ENCODE results near the gene PPBP. TPM values are rescaled to one million over a fixed set of nuclear protein-coding genes. Genes with fewer than 3 reads are reported as not detected.
A peak's percentile ranks its signal among the peaks of the same experiment; 100 is the strongest.

PPBP gene, protein sequence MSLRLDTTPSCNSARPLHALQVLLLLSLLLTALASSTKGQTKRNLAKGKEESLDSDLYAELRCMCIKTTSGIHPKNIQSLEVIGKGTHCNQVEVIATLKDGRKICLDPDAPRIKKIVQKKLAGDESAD
- total RNA-seq (2014; rRNA removed; shearing (Covaris generic); ENCODE audit: low replicate concordance): not detected in 2 replicates

DNA sequence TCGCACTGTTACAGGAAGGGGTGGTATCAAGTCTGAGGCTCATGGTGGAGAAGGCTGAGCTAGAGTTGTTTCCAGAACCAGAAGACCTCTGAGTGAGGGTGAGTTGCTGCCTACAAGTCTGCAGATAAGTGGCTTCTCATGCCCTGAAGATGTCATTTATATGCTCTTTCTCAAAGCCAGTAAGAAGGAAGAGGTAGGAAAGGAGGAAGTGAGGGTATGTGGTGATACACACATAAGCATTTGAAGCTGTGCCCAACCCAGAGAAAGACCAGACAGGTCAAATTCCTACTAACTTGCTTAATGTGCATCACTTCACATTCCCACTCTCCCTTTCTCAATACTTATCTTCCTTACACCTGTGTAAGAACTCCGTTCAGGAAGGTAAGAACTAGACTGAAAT, at the start of gene PPBP:
Gene PPBP, minus strand, starts transcription at position 130 of the 400 bp plus-strand sequence. Its CDS starts 87 bp downstream, at position 43.
- in situ Hi-C loops (cut with HindIII; ENCODE audit: low pct_unique_long_range_greater_than_20kb, low sequenced_read_pairs): no loop called here
- no peak for DNase-seq (ENCODE audit: low read depth)

GRCh38 chr4:74037076-74037955, 49.3 kb upstream of the PPBP start:
- no peak for DNase-seq (ENCODE audit: low read depth)

DNA sequence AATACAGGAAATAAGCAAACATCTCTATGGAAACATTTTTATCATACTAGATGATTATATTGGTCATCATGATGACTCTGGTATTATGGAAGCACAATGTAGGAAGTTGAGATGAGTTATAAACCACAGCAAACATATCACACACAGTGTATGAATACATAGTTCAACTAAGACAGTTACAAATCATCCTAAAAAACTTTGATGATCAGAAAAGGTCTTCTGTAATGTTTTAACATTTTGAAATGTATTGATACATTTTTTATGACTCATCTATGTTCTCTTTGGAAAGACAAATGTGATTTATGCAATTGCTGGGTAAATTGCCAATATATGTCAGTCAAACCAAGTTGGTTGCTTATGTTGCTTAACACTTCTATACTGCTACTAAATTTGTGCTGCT, 45.7 kb upstream of the PPBP start:
- in situ Hi-C loops (cut with HindIII; ENCODE audit: low pct_unique_long_range_greater_than_20kb, low sequenced_read_pairs): no loop called here
- no peak for DNase-seq (ENCODE audit: low read depth)

More at GRCh38 chr4:74037076-74037955, 49.3 kb upstream of the PPBP start:
- in situ Hi-C loops (cut with HindIII; ENCODE audit: low pct_unique_long_range_greater_than_20kb, low sequenced_read_pairs): no loop called here

GRCh38 chr4:74032064-74032463, 44.1 kb upstream of the PPBP start:
- in situ Hi-C loops (cut with HindIII; ENCODE audit: low pct_unique_long_range_greater_than_20kb, low sequenced_read_pairs): no loop called here

DNA sequence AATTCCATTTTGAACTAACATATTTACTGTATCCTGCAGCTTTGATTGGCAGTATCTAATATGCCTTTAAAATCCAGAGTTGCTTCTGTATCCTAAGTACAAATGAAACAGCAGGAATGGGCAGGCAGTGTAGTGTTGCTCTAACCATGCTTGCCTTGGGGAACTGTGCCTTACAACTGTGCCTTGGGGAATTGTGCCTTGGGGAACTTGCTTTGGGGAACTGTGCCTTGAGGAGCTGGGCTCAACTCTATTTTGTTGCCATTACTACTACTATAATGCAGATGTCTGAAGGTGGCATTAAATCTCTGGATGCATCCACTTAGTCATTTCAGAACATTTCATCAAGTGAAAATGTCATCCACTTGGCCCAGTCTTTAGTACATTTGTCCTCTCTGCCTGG, 43.6 kb upstream of the PPBP start:
- in situ Hi-C loops (cut with HindIII; ENCODE audit: low pct_unique_long_range_greater_than_20kb, low sequenced_read_pairs): no loop called here
- DNase-seq (ENCODE audit: low read depth): no peak

More at GRCh38 chr4:74032064-74032463, 44.1 kb upstream of the PPBP start:
- DNase-seq (ENCODE audit: low read depth): no peak

- in situ Hi-C loops (cut with HindIII; ENCODE audit: low pct_unique_long_range_greater_than_20kb, low sequenced_read_pairs): no loop called here
- no peak for DNase-seq (ENCODE audit: low read depth)
These were observed 42.3 kb upstream of the PPBP start for GRCh38 chr4:74030285-74030684.

DNA sequence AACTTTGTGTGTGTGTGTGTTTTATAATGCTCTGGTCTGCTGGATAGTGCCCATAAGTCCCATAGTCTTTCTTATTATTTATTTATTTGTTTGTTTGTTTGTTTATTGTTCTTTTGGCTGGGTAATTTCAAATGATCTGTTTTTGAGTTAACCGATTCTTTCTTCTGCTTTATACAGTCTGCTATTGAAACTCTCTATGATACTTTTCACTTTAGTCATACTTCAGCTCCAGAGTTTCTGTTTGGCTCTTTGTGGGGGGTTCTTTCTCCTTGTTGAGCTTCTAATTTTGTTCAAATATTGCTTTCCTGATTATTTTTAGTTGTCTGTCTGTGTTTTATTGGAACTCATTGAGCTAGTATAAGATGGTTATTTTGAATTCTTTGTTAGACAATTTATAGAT, 40.5 kb upstream of the PPBP start:
- no peak for DNase-seq (ENCODE audit: low read depth)
- in situ Hi-C loops (cut with HindIII; ENCODE audit: low pct_unique_long_range_greater_than_20kb, low sequenced_read_pairs): no loop called here

DNA sequence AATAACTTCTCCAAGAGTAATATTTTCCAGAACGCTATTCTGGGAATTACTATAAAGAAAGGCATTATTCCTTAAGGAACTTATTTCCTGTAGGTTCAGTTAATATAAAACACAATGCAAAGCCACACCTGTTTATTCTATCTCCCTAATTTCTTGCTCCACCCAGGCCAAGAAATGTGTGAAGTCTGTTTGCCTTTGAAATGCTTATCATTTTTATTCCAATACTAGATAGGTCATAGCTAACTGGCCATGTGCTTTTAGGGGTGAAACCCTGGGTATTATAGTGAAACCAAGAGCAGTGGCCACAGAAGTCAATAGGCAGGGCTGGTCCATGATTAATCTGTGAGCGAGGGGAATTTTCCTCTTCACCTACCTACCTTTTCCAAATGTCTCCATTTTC, 35.7 kb upstream of the PPBP start:
- DNase-seq (ENCODE audit: low read depth): no peak
- in situ Hi-C loops (cut with HindIII; ENCODE audit: low pct_unique_long_range_greater_than_20kb, low sequenced_read_pairs): no loop called here

- DNase-seq (ENCODE audit: low read depth): no peak
- in situ Hi-C loops (cut with HindIII; ENCODE audit: low pct_unique_long_range_greater_than_20kb, low sequenced_read_pairs): no loop called here
These were observed 33.6 kb upstream of the PPBP start for GRCh38 chr4:74021601-74022000.

GRCh38 chr4:74018771-74019170, 30.8 kb upstream of the PPBP start:
- DNase-seq (ENCODE audit: low read depth): no peak
- in situ Hi-C loops (cut with HindIII; ENCODE audit: low pct_unique_long_range_greater_than_20kb, low sequenced_read_pairs): no loop called here

DNA sequence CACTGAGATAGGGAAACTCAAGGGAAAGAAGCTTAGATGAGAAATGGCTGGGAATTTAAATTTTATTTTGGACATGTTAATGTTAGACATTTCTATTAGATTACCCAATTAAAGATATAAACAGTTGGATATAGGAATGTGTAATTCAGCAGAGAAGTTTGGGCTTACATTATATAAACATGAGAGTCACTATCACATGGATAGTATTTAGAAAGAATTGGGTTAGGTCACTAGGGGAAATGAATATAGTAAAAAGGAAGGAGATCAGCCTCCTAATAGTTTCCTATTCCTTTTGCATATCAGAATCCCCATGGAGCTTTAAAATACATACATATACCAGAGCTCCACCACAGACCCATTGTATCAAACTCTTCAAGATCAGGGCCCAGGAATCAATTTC, 30.1 kb upstream of the PPBP start:
- in situ Hi-C loops (cut with HindIII; ENCODE audit: low pct_unique_long_range_greater_than_20kb, low sequenced_read_pairs): no loop called here

DNA sequence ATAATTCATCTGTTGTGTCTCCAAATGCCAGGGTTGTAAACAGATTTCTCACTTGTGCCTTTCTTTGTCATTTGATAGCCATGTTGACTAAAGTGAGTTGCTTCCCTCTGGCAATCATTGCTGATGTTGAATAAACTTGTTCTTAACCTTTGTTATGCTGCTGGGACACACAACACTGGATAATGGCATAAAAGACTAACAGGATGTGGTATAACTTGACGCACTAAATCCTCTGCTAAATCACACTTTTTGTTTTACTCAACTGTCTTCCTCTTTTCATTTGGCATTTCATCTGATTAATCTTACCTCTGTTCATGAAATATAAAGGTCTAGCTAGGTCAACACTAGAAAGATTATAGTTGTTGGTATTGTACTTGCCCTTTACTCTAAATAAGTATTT, 28.1 kb upstream of the PPBP start:
- no peak for DNase-seq (ENCODE audit: low read depth)
- in situ Hi-C loops (cut with HindIII; ENCODE audit: low pct_unique_long_range_greater_than_20kb, low sequenced_read_pairs): no loop called here

More for the DNA sequence above, 30.1 kb upstream of the PPBP start:
- no peak for DNase-seq (ENCODE audit: low read depth)

DNA sequence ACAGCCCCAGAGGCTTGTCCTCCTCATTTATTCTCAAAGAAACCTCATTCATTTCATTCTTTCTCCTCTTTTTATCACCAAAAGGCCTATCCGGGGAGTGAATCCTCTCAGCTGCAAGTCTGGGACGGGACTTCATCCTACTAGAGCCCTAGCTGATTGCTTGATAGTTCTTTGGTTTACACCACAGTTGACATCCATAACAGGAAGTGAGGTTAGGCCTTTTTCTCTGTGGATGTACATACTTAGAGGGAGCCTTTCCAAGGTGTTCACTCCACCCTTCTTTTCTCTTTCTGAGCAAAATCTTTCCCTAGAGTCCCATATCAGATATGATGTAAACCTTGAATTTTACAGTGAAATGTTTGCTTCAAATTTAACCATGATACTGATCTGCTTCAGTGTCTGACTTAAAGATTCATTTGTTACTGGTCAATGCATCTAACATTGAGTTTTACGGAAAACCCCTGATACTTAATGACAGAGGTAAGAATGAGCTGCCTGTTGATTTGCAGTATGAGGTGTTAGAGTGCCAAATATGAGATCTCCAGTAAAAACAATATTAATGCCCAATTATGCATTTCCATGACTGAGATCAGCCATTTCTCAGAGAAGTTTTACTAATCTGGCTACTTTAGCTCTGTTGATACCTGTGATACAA, 27.3 kb upstream of the PPBP start:
- in situ Hi-C loops (cut with HindIII; ENCODE audit: low pct_unique_long_range_greater_than_20kb, low sequenced_read_pairs): no loop called here
- DNase-seq (ENCODE audit: low read depth): no peak

GRCh38 chr4:74014332-74014731, 26.3 kb upstream of the PPBP start:
- in situ Hi-C loops (cut with HindIII; ENCODE audit: low pct_unique_long_range_greater_than_20kb, low sequenced_read_pairs): no loop called here

GRCh38 chr4:74013264-74013663, 25.3 kb upstream of the PPBP start:
- in situ Hi-C loops (cut with HindIII; ENCODE audit: low pct_unique_long_range_greater_than_20kb, low sequenced_read_pairs): no loop called here
- DNase-seq (ENCODE audit: low read depth): no peak

More at GRCh38 chr4:74014332-74014731, 26.3 kb upstream of the PPBP start:
- DNase-seq (ENCODE audit: low read depth): no peak

- in situ Hi-C loops (cut with HindIII; ENCODE audit: low pct_unique_long_range_greater_than_20kb, low sequenced_read_pairs): no loop called here
- no peak for DNase-seq (ENCODE audit: low read depth)
These were observed 24.1 kb upstream of the PPBP start for GRCh38 chr4:74012130-74012529.

GRCh38 chr4:74009307-74009706, 21.3 kb upstream of the PPBP start:
- no peak for DNase-seq (ENCODE audit: low read depth)
- in situ Hi-C loops (cut with HindIII; ENCODE audit: low pct_unique_long_range_greater_than_20kb, low sequenced_read_pairs): no loop called here

GRCh38 chr4:74006009-74006476, 18.1 kb upstream of the PPBP start:
- in situ Hi-C loops (cut with HindIII; ENCODE audit: low pct_unique_long_range_greater_than_20kb, low sequenced_read_pairs): no loop called here
- DNase-seq (ENCODE audit: low read depth): peak; percentile 7

DNA sequence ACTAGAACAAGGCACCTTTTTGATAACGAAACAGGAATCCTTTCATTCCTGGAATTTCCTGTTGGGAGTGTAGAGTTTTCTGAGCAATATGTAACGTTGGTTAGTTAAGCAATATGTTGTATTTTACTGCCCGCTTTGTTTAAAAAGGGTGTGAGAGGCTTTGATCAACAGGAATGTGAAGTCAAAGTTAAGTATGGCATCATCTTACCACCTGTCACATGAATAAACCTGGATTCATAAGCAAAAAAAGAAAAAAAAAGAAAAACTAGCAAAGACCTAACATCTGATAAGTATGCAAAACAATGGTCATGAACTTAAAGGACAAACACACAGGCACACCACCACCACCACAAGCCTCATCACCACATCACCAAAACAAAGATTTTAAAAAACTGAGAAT, 17.5 kb upstream of the PPBP start:
- in situ Hi-C loops (cut with HindIII; ENCODE audit: low pct_unique_long_range_greater_than_20kb, low sequenced_read_pairs): no loop called here
- DNase-seq (ENCODE audit: low read depth): peak; percentile 8
